SU-DHL-6 (cell line): ENCODE data around the gene SLC8B1.

ENCODE experiments used
- H2AFZ ChIP-seq: fragments of 200-600 bp; sonication (generic); 2 replicates; pipeline ENCODE4 v1.6.1; 2014; ENCODE audit warnings: low read depth, mild to moderate bottlenecking, moderate library complexity, mixed read lengths, antibody characterized with exemption, low read length; ENCODE audit not compliant: severe bottlenecking
- H3F3A ChIP-seq: fragments of 200-600 bp; shearing (Covaris generic); 2 replicates; pipeline ENCODE4 v1.6.0; 2016; ENCODE audit warnings: antibody characterized with exemption, mild to moderate bottlenecking; ENCODE audit not compliant: insufficient read depth
- H3K27ac ChIP-seq: fragments of 200-600 bp; sonication (generic); 2 replicates; pipeline ENCODE4 v1.5.1; 2016; ENCODE audit warnings: low read depth, mild to moderate bottlenecking, low read length, moderate library complexity, mixed read lengths
- H3K27me3 ChIP-seq: fragments of 200-600 bp; sonication (generic), shearing (Covaris generic); 2 replicates; pipeline ENCODE4 v1.6.0; 2014; ENCODE audit warnings: mild to moderate bottlenecking, low read length
- H3K36me3 ChIP-seq: fragments of 200-600 bp; sonication (generic); 2 replicates; pipeline ENCODE4 v1.6.1; 2014; ENCODE audit warnings: mild to moderate bottlenecking, low read length, mixed read lengths
- H3K4me2 ChIP-seq: fragments of 300-600, 200-600 bp; shearing (Covaris generic), sonication (generic); 2 replicates; pipeline ENCODE4 v1.6.0; 2014; ENCODE audit warnings: low read length, low read depth, mild to moderate bottlenecking; ENCODE audit not compliant: poor library complexity, severe bottlenecking
- H3K4me3 ChIP-seq: fragments of 200-600 bp; sonication (generic); 2 replicates; pipeline ENCODE4 v1.5.1; 2014; ENCODE audit warnings: antibody characterized with exemption, low read length, mild to moderate bottlenecking, mixed read lengths; ENCODE audit not compliant: insufficient read depth, poor library complexity, severe bottlenecking
- H3K79me2 ChIP-seq: fragments of 200-600 bp; sonication (generic); 2 replicates; pipeline ENCODE4 v1.6.1; 2014; ENCODE audit warnings: mild to moderate bottlenecking, low read length, moderate library complexity; ENCODE audit not compliant: insufficient read depth
- H3K9ac ChIP-seq: fragments of 200-600 bp; sonication (generic); 2 replicates; pipeline ENCODE4 v1.7.0; 2014; ENCODE audit warnings: mild to moderate bottlenecking, low read length
- H3K9me2 ChIP-seq: fragments of 200-600 bp; sonication (generic); replicated peaks from 2 replicates; pipeline ENCODE4 v1.6.1; 2014; ENCODE audit warnings: low read length; ENCODE audit not compliant: insufficient read depth
- H3K9me3 ChIP-seq: fragments of 200-600 bp; sonication (generic); 2 replicates; pipeline ENCODE4 v1.6.1; 2014; ENCODE audit warnings: low read length, mixed read lengths; ENCODE audit not compliant: insufficient read depth
- H4K20me1 ChIP-seq: fragments of 200-600 bp; sonication (generic); 2 replicates; pipeline ENCODE4 v1.6.1; 2014; ENCODE audit warnings: low read depth, mild to moderate bottlenecking, antibody characterized with exemption, low read length, moderate library complexity, mixed read lengths
- EZH2phosphoT487 ChIP-seq: fragments of 200-600 bp; sonication (generic), shearing (Covaris generic); conservative IDR thresholded peaks from 2 replicates; pipeline ENCODE4 v1.6.1; 2018; ENCODE audit warnings: mild to moderate bottlenecking, antibody characterized with exemption, low read length, moderate library complexity, mixed read lengths
- TF ChIP-seq, protein P1 (sequence below): fragments of 200-600 bp; sonication (generic); IDR thresholded peaks from one replicate; pipeline ENCODE4 v1.5.1; 2017; ENCODE audit warnings: antibody characterized with exemption, mild to moderate bottlenecking, low read length, moderate library complexity; ENCODE audit not compliant: insufficient read depth, poor library complexity, severe bottlenecking

SLC8B1 gene

DNA sequence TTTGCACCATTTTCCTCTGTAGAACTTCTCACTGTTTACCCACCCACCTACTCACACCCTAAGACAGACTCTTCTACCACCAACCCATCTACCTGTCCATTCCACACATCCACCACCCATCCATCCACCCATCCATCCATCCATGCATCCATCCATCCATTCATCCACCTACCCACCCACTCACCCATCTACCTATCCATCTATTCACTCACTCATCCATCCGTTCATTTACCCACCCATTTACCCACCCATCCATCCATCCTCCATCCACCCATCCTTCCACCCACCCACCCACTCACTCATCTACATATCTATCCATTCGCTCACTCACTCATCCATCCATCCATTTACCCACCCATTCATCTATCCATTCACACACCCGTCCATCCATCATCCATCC, 38.5 kb upstream of the SLC8B1 start:
- Histone ChIP-seq H4K20me1 (no peaks in the 10 kb centered on the region), H3K9me2 (no peaks in the 10 kb centered on the region), H2AFZ (no peak overlapping the region), H3K9ac (no peak overlapping the region), H3K4me2 (no peak overlapping the region), H3F3A (no peaks in the 10 kb centered on the region), H3K27me3 (no peaks in the 10 kb centered on the region), H3K27ac (no peak overlapping the region), H3K9me3 (no peaks in the 10 kb centered on the region), H3K36me3 (no peaks in the 10 kb centered on the region), H3K4me3 (no peak overlapping the region), H3K79me2 (no peaks in the 10 kb centered on the region)
- no peak for TF ChIP-seq EZH2phosphoT487
- TF ChIP-seq, protein P1, sequence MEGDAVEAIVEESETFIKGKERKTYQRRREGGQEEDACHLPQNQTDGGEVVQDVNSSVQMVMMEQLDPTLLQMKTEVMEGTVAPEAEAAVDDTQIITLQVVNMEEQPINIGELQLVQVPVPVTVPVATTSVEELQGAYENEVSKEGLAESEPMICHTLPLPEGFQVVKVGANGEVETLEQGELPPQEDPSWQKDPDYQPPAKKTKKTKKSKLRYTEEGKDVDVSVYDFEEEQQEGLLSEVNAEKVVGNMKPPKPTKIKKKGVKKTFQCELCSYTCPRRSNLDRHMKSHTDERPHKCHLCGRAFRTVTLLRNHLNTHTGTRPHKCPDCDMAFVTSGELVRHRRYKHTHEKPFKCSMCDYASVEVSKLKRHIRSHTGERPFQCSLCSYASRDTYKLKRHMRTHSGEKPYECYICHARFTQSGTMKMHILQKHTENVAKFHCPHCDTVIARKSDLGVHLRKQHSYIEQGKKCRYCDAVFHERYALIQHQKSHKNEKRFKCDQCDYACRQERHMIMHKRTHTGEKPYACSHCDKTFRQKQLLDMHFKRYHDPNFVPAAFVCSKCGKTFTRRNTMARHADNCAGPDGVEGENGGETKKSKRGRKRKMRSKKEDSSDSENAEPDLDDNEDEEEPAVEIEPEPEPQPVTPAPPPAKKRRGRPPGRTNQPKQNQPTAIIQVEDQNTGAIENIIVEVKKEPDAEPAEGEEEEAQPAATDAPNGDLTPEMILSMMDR = no peak

DNA sequence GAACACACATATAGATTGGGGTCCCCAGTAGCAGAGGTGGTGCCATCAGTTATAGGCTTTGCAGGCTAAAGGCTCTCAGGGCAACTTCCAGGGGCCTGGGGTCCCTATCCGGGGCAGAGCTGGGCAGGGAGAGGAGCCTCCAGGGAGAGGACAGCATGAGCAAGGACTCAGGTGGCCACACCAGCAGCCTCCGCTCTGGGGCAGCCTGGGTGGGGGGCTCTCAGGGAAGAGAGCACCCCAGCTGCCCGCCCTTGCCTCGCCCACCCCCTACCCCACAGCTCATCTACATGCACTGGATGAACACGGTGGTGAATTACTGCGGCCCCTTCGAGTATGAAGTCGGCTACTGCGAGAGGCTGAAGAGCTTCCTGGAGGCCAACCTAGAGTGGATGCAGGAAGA, 37.5 kb upstream of the SLC8B1 start:
- TF ChIP-seq, protein P1 = no peak
- TF ChIP-seq EZH2phosphoT487 = no peak
- no peaks in the 10 kb centered on the region for H3K9me3 ChIP-seq
- H3K4me3 ChIP-seq = no peak overlapping the region
- H3K9me2 ChIP-seq = no peaks in the 10 kb centered on the region
- no peaks in the 10 kb centered on the region for H3F3A ChIP-seq
- H3K4me2 ChIP-seq = no peak overlapping the region
- H3K79me2 ChIP-seq = no peaks in the 10 kb centered on the region
- no peak overlapping the region for H3K9ac ChIP-seq
- no peak overlapping the region for H2AFZ ChIP-seq
- no peaks in the 10 kb centered on the region for H4K20me1 ChIP-seq
- no peaks in the 10 kb centered on the region for H3K27me3 ChIP-seq
- no peak overlapping the region for H3K27ac ChIP-seq
- no peaks in the 10 kb centered on the region for H3K36me3 ChIP-seq

DNA sequence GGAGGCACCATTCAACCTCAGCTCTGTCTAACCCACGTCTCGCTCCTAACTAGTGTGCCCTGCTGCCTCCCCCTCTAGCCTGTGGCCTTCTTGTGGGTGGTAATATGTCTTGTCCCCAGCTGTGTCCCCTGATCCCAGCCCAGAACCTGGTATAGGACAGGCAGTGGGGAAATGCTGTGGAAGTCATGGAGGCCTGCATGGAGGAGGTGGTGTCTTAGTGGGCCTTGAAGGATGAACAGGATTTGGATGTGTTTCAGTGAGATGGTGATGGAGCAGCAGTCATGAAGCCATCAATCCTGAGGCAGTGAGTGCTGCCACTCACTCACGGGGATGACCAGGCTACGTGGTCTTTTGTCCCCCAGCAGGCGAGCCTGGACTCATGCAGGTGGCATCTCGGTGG, 36.9 kb upstream of the SLC8B1 start:
- Histone ChIP-seq H3F3A (no peaks in the 10 kb centered on the region), H4K20me1 (no peaks in the 10 kb centered on the region), H3K4me3 (no peak overlapping the region), H3K4me2 (no peak overlapping the region), H3K9ac (no peak overlapping the region), H3K27ac (no peak overlapping the region), H3K27me3 (no peaks in the 10 kb centered on the region), H3K79me2 (no peaks in the 10 kb centered on the region), H3K9me2 (no peaks in the 10 kb centered on the region), H2AFZ (no peak overlapping the region), H3K36me3 (no peaks in the 10 kb centered on the region), H3K9me3 (no peaks in the 10 kb centered on the region)
- TF ChIP-seq, protein P1 = no peak
- no peak for TF ChIP-seq EZH2phosphoT487
